Measurements from ENCODE around the gene SEZ6L2.
"Not testable (repeated sequence)": the region's sequence is repeated elsewhere in the genome, so short reads cannot be mapped to it uniquely, and the experiment has no call there.

Gene SEZ6L2

GRCh38 chr16:29881050-29881449, 18.3 kb downstream of the SEZ6L2 start:
- DNase-seq, result no peak

- DNase-seq, result no peak
Measured at GRCh38 chr16:29878172-29878571, 21.2 kb downstream of the SEZ6L2 start.

- peak; percentile 55 for DNase-seq
Measured at GRCh38 chr16:29877266-29877961, 21.9 kb downstream of the SEZ6L2 start.

- peak; percentile 56 for DNase-seq
Measured at GRCh38 chr16:29876594-29877249, 22.6 kb downstream of the SEZ6L2 start.

- no peak for DNase-seq
Measured at GRCh38 chr16:29876217-29876593, 23.1 kb downstream of the SEZ6L2 start.

- DNase-seq, result no peak
Measured at GRCh38 chr16:29875206-29875605, 24.1 kb downstream of the SEZ6L2 start.

GRCh38 chr16:29873319-29873718, 26.0 kb downstream of the SEZ6L2 start:
- no peak for DNase-seq

- DNase-seq, result no peak
Measured at GRCh38 chr16:29871822-29872546, 27.4 kb downstream of the SEZ6L2 start.

GRCh38 chr16:29869067-29869466, 30.3 kb downstream of the SEZ6L2 start:
- not testable (repeated sequence) for DNase-seq

- no peak for DNase-seq
Measured at GRCh38 chr16:29868396-29869009, 30.8 kb downstream of the SEZ6L2 start.

- no peak for DNase-seq
Measured at GRCh38 chr16:29864205-29864604, 35.1 kb downstream of the SEZ6L2 start.

- DNase-seq, result no peak
Measured at GRCh38 chr16:29863669-29863984, 35.7 kb downstream of the SEZ6L2 start.

GRCh38 chr16:29862884-29863668, 36.3 kb downstream of the SEZ6L2 start, which contains the start of gene CDIPT:
Gene CDIPT (minus strand): TSS chr16:29863226. CDS start chr16:29862857, 369 bp downstream.
- DNase-seq, result peak; percentile 93

- no peak for DNase-seq
Measured at GRCh38 chr16:29862383-29862883, 36.9 kb downstream of the SEZ6L2 start.

- DNase-seq, result no peak
Measured at GRCh38 chr16:29860218-29860617, 39.1 kb downstream of the SEZ6L2 start.

GRCh38 chr16:29858974-29859373, 40.4 kb downstream of the SEZ6L2 start:
- no peak for DNase-seq

- no peak for DNase-seq
Measured at GRCh38 chr16:29858149-29858849, 41.1 kb downstream of the SEZ6L2 start.

- no peak for DNase-seq
Measured at GRCh38 chr16:29857133-29857760, 42.1 kb downstream of the SEZ6L2 start.

GRCh38 chr16:29854520-29855100, 44.7 kb downstream of the SEZ6L2 start:
- DNase-seq, result no peak

GRCh38 chr16:29852654-29853053, 46.7 kb downstream of the SEZ6L2 start:
- no peak for DNase-seq

- DNase-seq, result no peak
Measured at GRCh38 chr16:29850998-29851397, 48.4 kb downstream of the SEZ6L2 start.

Data from activated naive CD4-positive, alpha-beta T cell treated with anti-CD3 and anti-CD28 coated beads, Interleukin-2, amount 50 U/mL, for 16 hours (primary cell).